Measurements from ENCODE around the gene UVRAG.

DNA sequence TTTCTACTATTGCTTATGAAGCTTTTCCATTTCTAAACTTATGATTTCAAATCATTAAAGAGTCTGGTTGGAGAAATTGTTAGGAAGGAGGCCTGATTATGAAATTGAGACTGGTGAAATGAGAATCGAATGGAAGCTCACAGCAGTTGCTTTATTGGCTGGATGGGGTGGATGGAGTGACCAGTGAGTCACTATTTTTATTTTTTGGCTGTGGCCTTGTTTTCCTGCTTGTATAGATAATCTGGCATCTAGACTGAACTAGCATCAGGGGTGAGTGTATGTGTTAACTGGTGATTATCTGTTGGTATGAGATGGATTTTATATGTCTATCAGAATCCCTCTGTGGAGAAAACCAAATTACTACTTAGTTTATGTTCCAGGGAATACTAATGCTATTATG lies 36.2 kb downstream of the UVRAG start:
- TF ChIP-seq, protein P1, sequence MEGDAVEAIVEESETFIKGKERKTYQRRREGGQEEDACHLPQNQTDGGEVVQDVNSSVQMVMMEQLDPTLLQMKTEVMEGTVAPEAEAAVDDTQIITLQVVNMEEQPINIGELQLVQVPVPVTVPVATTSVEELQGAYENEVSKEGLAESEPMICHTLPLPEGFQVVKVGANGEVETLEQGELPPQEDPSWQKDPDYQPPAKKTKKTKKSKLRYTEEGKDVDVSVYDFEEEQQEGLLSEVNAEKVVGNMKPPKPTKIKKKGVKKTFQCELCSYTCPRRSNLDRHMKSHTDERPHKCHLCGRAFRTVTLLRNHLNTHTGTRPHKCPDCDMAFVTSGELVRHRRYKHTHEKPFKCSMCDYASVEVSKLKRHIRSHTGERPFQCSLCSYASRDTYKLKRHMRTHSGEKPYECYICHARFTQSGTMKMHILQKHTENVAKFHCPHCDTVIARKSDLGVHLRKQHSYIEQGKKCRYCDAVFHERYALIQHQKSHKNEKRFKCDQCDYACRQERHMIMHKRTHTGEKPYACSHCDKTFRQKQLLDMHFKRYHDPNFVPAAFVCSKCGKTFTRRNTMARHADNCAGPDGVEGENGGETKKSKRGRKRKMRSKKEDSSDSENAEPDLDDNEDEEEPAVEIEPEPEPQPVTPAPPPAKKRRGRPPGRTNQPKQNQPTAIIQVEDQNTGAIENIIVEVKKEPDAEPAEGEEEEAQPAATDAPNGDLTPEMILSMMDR (IDR thresholded peaks at IDR 0.05) = no peak
- no peak for TF ChIP-seq POLR2A (IDR thresholded peaks at IDR 0.05)
